AG09309 (cell line): ENCODE measurements around the gene PIK3R5.

Source experiments
- DNase-seq: peaks from one replicate; pipeline ENCODE4 v3.0.0-alpha.2; 2010; ENCODE audit warnings: low read depth
- H3K4me3 ChIP-seq: 2 replicates; pipeline ENCODE4 v1.5.1; 2011; ENCODE audit warnings: mild to moderate bottlenecking, low read depth, low read length, moderate library complexity; ENCODE audit not compliant: control insufficient read depth
- TF ChIP-seq, protein P1 (sequence below): IDR thresholded peaks from 2 replicates; pipeline ENCODE4 v1.5.1; 2011; ENCODE audit warnings: mild to moderate bottlenecking, low read depth, low read length, inconsistent platforms; ENCODE audit not compliant: insufficient read depth, control insufficient read depth; ENCODE audit errors: missing control alignments

The PIK3R5 gene

DNA sequence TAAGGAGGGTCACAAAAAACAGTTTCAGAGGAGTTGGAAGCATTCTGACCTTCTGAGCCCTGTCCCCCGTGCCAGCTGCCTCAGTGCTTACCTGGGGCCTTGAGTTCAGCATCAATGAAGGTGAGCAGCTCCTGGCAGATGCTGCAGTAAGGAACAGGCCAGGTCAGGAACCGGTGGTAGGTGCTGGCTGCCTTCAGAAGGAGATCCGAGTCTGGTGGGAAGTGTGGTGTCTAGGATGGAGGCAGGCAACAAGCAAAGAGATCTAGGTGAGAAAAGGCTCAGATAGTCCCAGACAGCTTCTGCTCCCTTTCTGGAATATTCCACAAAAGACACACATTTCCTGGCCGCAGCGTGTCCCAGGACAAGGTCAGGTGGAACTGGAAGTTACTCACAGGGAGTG, 60.8 kb downstream of the PIK3R5 start:
- TF ChIP-seq, protein P1, sequence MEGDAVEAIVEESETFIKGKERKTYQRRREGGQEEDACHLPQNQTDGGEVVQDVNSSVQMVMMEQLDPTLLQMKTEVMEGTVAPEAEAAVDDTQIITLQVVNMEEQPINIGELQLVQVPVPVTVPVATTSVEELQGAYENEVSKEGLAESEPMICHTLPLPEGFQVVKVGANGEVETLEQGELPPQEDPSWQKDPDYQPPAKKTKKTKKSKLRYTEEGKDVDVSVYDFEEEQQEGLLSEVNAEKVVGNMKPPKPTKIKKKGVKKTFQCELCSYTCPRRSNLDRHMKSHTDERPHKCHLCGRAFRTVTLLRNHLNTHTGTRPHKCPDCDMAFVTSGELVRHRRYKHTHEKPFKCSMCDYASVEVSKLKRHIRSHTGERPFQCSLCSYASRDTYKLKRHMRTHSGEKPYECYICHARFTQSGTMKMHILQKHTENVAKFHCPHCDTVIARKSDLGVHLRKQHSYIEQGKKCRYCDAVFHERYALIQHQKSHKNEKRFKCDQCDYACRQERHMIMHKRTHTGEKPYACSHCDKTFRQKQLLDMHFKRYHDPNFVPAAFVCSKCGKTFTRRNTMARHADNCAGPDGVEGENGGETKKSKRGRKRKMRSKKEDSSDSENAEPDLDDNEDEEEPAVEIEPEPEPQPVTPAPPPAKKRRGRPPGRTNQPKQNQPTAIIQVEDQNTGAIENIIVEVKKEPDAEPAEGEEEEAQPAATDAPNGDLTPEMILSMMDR = no peak
- DNase-seq = no peak
- no peak overlapping the region for H3K4me3 ChIP-seq

DNA sequence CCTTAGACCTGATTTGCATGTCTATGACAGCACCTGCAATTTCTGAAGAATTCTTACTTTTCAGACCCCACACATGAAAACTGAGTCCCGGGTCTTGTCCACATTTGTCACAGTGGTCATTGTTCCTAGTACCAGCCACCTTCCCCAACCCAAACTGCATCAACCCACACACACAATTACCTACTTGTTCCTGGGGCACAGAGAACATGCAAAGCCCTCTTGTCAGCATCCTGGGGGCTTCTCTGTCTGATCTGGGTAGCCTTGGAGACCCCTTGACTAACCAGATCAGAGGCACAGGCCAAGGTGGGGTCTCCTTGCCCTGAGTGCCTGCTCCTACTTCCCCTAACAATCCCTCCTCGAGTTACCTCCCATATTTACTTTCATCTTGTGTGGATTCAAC, 61.3 kb downstream of the PIK3R5 start:
- no peak for DNase-seq
- TF ChIP-seq, protein P1 = no peak
- H3K4me3 ChIP-seq = no peak overlapping the region

DNA sequence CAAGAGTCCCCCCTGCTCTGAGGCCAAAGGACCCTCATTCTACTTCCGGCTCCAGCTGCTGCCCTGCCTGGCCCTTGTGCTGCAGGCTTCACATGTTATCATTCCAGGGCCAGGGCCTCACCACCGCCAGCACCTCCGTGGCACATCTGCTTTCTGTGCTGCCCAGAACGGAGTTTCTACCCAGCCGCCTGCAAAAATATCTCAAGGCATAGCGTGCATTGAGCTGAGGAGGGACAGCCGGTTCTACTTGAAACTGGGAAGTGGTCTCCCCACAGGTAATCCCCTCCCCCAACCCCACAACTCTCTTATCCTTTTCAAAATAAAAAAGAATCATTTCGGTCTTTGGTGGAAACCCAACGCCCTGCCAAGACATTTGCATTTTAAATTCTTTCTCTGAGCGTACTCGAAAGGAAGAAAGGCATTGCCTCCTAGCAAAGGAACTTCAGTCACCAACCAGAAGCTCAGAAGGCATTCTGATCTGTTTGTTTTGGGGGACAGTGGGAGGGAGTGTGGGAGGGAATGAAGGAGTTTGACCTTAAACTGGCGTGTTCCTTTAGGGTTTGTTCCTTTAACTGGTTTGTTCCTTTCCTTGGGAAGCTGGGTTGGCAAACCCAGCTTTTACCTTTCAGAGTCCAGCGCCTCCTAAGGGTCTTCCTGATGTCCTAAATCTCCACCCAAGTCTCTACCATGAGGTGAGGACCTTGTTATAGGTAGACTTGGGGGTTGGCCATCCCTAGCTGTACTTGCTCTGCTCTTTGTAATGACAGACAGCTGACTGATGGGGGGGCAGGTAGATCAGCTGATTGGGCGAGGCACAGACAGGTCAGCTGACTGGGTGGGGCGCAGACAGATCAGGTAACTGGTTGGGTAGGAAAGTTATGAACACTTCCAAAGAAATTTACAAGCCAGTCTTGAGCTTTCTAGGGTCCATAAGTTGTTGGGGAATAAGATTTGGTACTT, 64.6 kb downstream of the PIK3R5 start:
- no peak for DNase-seq
- H3K4me3 ChIP-seq = no peak overlapping the region
- TF ChIP-seq, protein P1 = no peak

DNA sequence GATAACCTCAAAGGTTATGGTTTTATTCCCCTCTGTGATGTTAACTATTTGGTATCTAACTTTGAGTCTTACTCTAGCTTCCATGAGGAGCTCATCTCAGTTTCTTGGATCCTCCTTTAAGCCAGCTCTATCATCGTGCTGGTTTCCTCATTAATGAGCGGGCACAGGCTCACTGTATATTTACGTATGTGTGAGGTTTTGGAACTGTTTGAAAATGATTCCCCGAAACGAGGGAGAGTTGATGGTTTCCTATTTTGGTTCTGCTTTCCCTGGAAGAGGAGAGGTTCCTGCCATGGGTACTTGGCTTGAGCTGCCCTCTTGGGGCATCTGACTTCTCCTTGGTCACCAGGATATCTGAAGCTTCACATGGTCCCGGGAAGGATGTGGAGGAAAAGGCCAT, 65.3 kb downstream of the PIK3R5 start:
- no peak overlapping the region for H3K4me3 ChIP-seq
- DNase-seq = no peak
- TF ChIP-seq, protein P1 = no peak

DNA sequence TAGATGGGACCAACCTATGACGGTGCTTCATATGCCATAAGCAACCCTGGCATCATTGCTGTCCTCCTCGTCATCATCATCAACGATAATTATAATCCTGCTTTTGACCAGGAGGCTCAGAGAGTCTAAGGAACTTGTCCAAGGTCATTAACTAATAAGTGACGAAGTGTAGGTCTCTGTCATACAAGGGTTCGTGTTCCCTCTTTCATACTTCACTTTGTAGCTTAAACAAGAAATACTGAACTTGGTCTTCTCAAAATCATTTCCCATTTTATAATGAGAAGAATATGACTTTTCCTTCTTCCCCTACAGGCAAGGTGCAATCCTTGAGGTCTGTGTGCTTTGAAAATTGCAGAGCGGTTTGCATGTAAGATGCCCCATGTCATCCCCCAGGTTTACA, 66.9 kb downstream of the PIK3R5 start:
- TF ChIP-seq, protein P1 = no peak
- DNase-seq = no peak
- H3K4me3 ChIP-seq = no peak overlapping the region

DNA sequence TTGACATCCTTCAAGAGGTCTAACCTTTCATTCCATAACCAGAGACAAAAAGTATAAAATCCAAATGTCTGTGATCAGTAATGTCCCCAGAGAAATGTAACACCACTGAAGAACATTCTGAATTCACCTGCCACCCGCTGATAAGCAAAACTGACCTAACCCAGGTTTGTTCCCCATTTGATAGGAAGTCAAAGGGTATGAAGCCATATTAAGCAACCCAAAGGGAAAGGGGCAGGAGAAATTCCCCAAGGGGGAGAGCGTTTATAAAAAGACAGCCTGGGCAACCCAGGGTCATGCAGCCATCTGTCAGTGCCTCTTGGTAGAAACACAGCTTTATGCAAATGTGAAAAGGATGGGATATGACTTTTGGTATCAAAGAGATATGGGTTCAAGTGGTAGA, 67.4 kb downstream of the PIK3R5 start:
- DNase-seq = no peak
- TF ChIP-seq, protein P1 = no peak
- no peak overlapping the region for H3K4me3 ChIP-seq
